GM13977 (cell line): ENCODE results near the gene NECTIN1.

ENCODE experiments used
- DNase-seq: peaks from one replicate; pipeline ENCODE4 v3.0.0; 2012; ENCODE audit warnings: low spot score
- in situ Hi-C: fragments of 300-500 bp; cut with MboI; formaldehyde crosslinking; loops from one replicate; pipeline ENCODE4 v1.12.0; 2022; ENCODE audit warnings: low sequenced_read_pairs, low pct_unique_long_range_greater_than_20kb, mixed read lengths, inconsistent platforms; ENCODE audit not compliant: unreplicated experiment
- TF ChIP-seq, protein P1 (sequence below): IDR thresholded peaks from 2 replicates; pipeline ENCODE4 v1.5.1; 2012; ENCODE audit warnings: mild to moderate bottlenecking, control low read depth; ENCODE audit not compliant: insufficient read depth; ENCODE audit errors: extremely low read depth, missing control alignments

The NECTIN1 gene

DNA sequence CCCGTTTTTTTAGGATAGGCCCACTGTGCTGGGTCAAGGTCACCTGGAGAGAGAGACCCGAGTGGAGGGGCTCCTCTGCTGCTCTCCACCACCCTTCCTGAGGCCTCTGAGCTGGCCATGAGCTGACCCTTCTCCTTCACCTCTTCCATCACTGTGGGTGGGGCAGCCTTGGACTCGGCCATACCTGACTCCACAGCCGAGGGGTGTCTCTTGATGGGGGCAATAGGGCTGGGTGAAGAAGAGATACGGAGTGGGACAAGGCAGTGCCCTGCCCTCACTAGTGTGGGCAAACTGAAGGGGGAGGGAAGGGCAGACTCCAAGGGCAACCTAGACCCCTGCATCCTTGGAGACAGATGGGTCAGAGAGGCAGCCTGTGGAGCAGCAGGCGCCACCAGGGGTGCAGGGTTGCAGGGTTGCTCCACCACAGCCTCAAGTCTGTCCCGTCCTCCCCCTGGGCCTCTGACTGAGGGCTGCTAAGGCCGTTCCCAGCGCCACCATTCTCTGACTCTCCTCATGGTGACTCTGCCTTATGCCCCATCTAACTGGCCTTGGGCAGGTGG is 20.1 kb upstream of the NECTIN1 start:
- no peak for DNase-seq
- TF ChIP-seq, protein P1, sequence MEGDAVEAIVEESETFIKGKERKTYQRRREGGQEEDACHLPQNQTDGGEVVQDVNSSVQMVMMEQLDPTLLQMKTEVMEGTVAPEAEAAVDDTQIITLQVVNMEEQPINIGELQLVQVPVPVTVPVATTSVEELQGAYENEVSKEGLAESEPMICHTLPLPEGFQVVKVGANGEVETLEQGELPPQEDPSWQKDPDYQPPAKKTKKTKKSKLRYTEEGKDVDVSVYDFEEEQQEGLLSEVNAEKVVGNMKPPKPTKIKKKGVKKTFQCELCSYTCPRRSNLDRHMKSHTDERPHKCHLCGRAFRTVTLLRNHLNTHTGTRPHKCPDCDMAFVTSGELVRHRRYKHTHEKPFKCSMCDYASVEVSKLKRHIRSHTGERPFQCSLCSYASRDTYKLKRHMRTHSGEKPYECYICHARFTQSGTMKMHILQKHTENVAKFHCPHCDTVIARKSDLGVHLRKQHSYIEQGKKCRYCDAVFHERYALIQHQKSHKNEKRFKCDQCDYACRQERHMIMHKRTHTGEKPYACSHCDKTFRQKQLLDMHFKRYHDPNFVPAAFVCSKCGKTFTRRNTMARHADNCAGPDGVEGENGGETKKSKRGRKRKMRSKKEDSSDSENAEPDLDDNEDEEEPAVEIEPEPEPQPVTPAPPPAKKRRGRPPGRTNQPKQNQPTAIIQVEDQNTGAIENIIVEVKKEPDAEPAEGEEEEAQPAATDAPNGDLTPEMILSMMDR: no peak
- in situ Hi-C loops: no loop called here

DNA sequence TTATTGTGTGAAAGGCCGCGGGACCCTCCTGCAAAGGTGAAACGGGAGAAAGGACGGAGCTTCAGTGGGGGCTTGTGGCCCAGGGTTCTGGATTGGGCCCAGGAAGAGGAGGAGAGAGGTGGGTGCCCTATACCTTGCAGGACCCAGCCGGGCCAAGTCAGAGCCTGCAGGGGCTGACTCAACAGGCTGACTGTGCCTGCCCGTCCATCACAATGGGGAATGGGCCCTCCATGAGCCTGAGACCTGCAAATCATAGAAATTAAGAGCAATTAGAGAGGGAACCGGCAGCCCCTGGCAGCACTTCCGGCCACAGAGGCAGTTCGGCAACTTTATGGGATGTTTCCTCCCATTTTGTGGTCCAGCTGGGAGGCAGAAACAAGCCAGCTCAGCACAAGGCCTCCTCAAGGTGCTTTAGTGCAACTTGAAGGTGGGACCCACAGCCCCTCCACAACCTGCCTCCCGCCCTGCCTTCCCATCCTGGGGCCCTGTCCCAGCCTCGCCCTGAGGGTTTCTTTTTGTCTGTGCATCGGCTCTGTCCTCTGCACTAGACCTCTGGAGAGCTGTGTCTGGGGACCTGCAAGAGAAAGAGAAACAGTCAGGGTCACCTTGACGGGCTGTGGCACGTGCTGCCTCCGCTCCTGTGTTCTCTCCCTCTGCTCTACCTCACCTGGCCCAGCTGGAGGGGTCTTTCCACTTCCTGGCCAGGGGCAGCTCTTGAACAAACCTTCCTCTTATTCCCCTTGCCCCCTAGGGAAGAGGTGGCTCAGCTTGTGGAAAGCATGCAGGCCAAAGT is 19.1 kb upstream of the NECTIN1 start:
- TF ChIP-seq, protein P1: no peak
- in situ Hi-C loops: no loop called here
- no peak for DNase-seq

DNA sequence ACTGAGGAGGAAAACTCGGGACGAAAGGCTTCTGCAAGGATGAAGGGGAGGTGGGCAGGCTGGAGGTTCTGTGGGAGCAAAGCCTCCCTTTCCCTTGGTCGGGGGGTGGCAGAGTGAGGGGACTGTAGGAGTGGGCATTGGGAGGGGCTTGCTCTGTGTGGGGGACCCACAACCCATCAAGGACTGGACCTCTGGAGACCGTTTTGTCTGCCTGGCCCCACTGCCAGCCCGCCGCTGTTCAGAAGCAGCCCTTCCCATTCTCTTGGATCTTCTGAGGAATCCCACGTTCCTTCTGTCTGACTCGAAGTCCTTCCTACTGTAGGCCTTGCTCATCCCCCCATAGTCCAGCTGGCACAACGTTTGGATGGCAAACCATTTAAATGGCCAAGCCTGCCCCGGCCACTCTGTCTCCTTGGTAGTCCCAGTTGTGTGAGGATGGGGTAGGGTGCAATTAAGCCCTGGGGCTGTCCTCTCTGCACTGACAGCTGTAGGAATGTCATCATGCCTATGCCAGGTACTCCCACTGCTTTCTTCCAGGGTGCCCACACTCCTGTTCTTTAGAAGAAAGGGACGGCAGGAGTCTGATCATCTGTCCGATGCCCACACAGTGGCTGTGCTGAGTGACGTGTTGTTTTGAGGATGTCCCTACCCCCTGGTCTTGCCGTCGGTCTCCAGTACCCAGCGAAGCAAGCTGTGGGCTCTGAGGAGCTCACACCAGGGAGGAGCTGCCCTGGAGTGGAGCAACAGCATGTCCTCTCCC is 17.0 kb upstream of the NECTIN1 start:
- in situ Hi-C loops: no loop called here
- TF ChIP-seq, protein P1: no peak
- DNase-seq: no peak

DNA sequence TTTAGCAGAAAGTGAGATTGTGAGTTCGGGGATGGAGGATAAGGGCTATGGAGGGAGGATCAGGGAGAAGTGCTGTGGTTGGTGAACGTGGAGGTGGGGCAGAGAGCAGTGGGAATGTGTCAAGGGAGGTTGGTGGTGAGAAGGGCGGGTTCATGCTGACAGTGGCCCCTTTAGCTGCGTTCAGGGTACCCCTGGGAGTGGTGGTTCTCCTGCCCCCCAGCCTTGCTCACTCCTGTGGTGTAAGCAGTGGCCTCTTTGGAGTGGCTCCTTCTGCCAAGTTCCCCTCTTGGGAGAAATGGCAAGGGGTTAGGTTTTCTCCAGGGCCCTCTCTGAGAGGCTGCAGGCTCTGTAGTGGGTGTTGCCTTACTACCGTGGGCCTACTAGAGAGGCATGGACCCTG is 16.1 kb upstream of the NECTIN1 start:
- in situ Hi-C loops: no loop called here
- TF ChIP-seq, protein P1: no peak
- no peak for DNase-seq

DNA sequence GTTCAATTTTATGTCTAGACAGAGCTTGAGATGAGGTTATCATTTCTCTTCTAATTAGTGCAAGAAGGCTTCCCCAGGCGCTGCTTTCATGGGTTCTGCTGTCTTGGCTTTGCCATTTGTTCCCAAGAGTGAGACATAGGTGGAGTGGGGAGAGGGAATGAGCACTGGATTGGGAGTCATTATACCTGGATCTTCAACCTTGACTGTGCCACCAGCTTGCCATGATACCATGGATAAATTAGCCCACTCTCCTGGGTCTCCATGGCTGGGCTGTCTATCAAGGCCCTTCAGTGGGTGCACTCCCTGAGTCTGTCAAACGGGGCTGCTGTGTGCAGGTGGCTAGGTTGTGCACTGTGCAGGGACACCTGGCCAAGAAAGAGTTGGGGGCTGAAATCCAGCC is 15.6 kb upstream of the NECTIN1 start:
- in situ Hi-C loops: no loop called here
- TF ChIP-seq, protein P1: no peak

DNA sequence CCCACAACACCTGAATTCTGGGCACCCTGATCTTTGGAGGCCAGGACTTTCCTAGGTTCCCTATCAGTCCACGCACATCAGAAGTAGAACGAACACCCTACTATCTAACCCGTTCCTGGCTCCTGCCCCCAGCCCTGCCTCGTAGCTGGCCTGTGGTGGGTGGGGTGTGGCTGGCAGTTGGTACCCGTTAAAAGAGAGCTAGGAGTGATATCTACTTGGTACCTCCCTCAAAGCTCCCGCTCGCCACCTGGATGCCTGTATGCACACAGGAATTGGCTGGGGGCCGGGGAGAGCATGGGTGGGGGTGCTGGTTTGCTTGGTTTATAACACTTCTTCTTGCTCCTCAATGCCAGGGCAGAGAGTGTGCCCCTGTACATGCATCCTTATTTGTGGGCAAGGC is 14.0 kb upstream of the NECTIN1 start:
- DNase-seq: no peak
- in situ Hi-C loops: no loop called here
- TF ChIP-seq, protein P1: no peak

More for the DNA sequence above, 15.6 kb upstream of the NECTIN1 start:
- no peak for DNase-seq
